GM10248 (cell line): ENCODE measurements around the gene JAG2.

Experiments used
- CTCF ChIA-PET: fragments of 300-600 bp; sonication (Branson Sonifier 250); formaldehyde crosslinking; extraction: SDS; loops from one replicate; lab custom pipeline; 2021; ENCODE audit warnings: antibody characterized with exemption; lab: Yijun Ruan, JAX
- POLR2A ChIA-PET: fragments of 350-650 bp; sonication (Branson Sonifier 250); formaldehyde crosslinking; extraction: SDS; loops from one replicate; lab custom pipeline; 2020; ENCODE audit warnings: antibody characterized with exemption; lab: Yijun Ruan, JAX
- DNase-seq: peaks from one replicate; pipeline ENCODE4 v3.0.0; 2012; ENCODE audit errors: extremely low spot score
- TF ChIP-seq, protein P1 (sequence below): IDR thresholded peaks from 2 replicates; pipeline ENCODE4 v1.5.1; 2012; ENCODE audit warnings: mild to moderate bottlenecking, low read depth; ENCODE audit errors: extremely low read depth, missing control alignments, control extremely low read depth

JAG2 gene

DNA sequence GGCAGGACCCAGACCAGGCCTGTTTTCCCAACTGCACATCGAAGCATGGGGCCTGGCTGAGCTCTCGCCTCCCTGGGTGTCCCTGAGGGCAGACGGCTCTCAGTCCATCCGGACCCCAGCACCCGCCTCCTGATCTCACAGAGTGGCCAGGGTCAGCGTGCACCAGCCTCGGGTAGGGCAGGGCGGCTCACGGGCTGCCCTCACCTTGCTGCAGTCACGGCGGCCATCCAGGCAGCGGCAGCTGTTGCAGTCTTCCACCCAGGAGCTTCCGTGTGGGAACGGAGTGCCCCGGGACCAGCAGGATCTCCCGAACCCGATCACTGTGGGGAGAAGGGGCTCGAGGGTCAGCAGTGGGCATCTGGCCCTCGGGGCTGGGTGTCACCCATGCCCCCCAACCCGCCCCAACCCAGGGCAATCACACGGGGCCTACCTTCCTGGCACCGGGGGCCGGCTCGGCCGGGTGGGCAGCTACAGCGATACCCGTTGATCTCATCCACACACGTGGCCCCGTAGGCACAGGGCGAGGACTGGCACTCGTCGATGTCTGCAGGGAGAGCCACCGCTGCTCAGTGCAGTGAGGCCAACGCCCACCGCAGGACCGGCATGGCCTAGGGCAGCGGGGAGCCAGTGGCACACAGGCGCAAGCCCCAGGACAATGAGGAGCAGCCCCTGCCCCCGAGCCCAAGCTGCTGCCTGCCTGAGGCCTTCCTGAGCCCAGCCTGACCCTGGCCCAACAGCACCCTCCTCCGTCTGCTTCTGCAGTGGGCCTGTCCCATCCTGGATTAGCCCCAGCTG is 22.2 kb downstream of the JAG2 start:
- ChIA-PET CTCF (interaction anchor here (1.9 kb wide), 1 partner anchor 56 kb away, joined by 4 read pairs; no protein-coding TSS in a partner anchor), POLR2A (no interaction called here)
- TF ChIP-seq, protein P1, sequence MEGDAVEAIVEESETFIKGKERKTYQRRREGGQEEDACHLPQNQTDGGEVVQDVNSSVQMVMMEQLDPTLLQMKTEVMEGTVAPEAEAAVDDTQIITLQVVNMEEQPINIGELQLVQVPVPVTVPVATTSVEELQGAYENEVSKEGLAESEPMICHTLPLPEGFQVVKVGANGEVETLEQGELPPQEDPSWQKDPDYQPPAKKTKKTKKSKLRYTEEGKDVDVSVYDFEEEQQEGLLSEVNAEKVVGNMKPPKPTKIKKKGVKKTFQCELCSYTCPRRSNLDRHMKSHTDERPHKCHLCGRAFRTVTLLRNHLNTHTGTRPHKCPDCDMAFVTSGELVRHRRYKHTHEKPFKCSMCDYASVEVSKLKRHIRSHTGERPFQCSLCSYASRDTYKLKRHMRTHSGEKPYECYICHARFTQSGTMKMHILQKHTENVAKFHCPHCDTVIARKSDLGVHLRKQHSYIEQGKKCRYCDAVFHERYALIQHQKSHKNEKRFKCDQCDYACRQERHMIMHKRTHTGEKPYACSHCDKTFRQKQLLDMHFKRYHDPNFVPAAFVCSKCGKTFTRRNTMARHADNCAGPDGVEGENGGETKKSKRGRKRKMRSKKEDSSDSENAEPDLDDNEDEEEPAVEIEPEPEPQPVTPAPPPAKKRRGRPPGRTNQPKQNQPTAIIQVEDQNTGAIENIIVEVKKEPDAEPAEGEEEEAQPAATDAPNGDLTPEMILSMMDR: no peak
- no peak for DNase-seq

DNA sequence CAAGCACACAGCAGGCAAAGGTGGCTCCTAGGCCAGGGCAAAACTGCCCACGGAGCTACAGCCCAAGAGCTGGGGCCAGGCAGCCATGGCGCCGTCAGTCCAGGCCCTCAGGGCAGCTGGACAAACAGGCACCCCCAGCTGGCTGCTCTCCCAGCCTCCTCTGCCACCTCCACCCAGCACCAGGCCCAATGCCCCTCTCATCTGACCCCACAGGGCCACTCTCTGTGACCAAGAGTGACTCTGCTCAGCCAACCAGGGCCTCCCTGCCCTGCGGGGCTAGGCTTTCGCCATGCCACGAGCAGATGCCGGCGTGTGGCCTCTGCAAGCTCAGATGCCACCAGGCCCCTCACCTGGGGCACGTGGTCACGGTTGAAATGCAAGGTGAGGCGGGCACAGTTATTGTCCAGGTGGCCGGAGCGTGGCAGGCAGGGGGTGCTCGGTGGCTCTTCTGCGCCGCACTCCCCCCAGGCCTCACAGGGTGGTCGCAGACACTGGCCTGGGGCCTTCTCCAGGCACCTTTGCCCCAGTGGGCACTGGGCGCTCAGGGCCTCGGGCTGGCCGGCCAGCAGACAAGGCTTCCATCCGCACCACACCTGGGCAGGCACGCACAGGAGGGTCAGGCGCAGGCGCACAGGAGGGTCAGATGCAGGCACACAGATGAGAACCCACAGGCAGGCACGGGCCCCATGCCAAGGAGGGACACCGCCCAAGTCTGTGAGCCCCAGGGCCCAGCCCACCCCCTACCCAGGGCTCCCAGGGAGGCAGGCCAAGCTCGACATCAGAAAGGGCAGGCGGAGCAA is 23.0 kb downstream of the JAG2 start:
- CTCF ChIA-PET: interaction anchor here (1.9 kb wide), 1 partner anchor 55 kb away, joined by 4 read pairs; no protein-coding TSS in a partner anchor
- POLR2A ChIA-PET: no interaction called here
- no peak for DNase-seq
- TF ChIP-seq, protein P1: no peak

DNA sequence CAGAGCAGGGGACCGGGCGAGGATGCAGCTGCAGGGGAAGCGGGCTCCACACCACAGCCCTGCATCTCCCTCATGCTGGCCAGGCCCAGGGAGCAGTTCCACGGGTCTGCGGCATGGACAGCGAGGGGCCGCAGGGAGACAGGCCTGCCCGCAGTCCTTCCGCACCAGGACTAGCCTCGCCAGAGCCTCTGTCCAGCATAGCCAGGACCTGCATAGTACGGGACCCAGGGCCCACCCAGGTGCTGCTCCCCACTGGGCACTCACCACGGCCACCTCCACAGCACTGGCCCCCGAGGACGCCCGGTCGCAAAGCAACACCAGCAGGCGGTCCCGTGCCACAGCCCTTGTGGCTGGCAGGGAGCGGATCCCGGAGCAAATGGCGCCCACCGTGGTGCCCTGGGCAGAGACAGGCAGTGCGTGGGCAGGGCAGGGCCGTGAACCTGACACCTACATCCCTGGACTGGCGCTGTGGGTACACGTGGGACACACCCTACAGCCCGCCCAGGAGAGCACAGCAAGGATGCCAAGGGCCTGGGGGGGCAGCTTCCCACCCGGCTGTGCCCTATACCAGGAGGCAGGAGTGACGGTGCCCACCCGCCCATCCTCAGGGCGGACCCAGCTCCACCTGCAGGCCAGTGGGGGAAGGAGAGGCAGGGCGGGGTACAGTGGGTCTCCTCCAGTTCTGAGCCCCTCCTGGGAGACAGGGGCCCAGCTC is 23.8 kb downstream of the JAG2 start:
- CTCF ChIA-PET: no interaction called here
- POLR2A ChIA-PET: no interaction called here
- no peak for DNase-seq
- TF ChIP-seq, protein P1: no peak

GRCh38 chr14:105144026-105144665 is 24.4 kb downstream of the JAG2 start:
- ChIA-PET CTCF (no interaction called here), POLR2A (no interaction called here)
- DNase-seq: no peak
- TF ChIP-seq, protein P1: no peak

GRCh38 chr14:105143451-105144025 is 25.0 kb downstream of the JAG2 start:
- CTCF ChIA-PET: no interaction called here
- DNase-seq: no peak
- TF ChIP-seq, protein P1: no peak
- POLR2A ChIA-PET: no interaction called here
